GM12874 (cell line): ENCODE results near the gene VPS13D.

ENCODE experiments used
- CTCF ChIP-seq: IDR thresholded peaks from 2 replicates; pipeline ENCODE4 v1.5.1; 2011; ENCODE audit warnings: low read depth, mild to moderate bottlenecking, control low read depth, low read length, moderate library complexity; ENCODE audit not compliant: insufficient read depth

The VPS13D gene

GRCh38 chr1:12436345-12436658, 206.5 kb downstream of the VPS13D start:
- TF ChIP-seq CTCF = no peak

- no peak for TF ChIP-seq CTCF
Observed at GRCh38 chr1:12436817-12437599, 207.2 kb downstream of the VPS13D start.

GRCh38 chr1:12437629-12438028, 207.8 kb downstream of the VPS13D start:
- TF ChIP-seq CTCF = no peak

GRCh38 chr1:12438349-12438924, 208.6 kb downstream of the VPS13D start:
- no peak for TF ChIP-seq CTCF

GRCh38 chr1:12439073-12439472, 209.2 kb downstream of the VPS13D start:
- TF ChIP-seq CTCF = no peak

GRCh38 chr1:12441414-12442105, 211.7 kb downstream of the VPS13D start:
- no peak for TF ChIP-seq CTCF

GRCh38 chr1:12442217-12442616, 212.4 kb downstream of the VPS13D start:
- no peak for TF ChIP-seq CTCF
